ENCODE results near the gene CHRNB4.

CHRNB4 gene

DNA sequence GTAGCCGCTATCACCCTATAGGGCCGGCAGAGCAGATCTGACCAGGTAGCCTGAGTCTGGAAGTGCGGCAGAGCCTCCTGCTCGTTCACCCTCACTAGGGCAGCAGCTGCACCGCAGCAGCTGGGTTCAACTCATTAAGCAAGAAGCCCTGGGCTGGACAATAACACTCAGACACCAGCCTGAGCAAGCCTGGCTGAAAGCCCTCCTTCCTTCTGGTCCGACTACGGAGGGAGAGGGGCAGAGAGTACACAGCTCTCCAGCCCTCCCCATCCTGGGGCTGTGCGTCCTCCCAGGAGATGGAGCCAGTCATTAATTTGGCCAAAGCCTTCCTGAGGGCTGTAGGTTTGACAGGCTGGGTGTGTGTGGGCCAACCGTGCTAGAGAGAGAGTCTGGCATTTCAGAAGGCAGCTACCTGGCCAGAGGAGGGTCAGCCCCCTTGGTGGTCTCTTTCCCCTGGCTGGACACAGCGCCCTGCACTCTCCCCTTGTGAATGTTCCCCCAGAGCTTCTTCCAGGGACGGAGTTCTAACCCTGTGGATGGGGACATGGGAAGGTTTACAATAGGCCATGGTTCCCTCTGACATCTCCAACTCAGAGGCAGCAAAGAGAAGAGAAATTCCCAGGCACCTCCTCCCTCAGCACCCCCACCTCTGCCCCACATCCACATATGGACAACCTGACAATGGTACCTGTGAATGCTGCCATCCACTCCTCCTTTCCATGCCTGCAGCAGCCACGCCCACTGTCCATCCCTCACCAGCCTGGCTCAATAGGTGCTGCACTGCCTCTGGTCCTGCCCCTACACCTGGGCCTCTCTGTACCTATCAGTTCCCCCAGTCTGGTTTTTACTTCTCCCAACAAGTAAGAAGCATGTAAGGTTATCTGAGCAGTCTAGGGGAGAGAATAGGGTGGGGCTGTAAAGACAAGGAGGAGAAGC, 6.5 kb downstream of the CHRNB4 start:
- DNase-seq (ENCODE audit: low read depth, low spot score), result no peak

DNA sequence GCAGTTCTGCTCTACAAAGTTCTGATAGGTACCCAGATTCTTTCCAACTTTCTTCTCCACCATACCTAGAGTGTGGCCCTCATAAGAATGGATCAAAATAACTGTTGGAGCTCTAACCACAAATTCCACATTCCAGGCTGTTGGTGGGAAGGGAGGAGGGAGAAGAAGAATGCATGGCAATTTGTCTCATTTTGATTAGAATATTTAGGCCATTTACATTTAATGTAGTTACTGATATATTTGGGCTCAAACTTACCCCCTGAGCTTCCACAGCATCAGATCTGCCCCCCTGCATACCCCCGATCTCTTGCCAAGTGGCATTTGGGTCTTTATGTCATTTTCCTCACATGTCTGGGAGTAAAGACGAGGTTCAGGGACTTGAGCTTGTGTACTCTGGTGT, 7.7 kb downstream of the CHRNB4 start:
- DNase-seq (ENCODE audit: low read depth, low spot score), result no peak

DNA sequence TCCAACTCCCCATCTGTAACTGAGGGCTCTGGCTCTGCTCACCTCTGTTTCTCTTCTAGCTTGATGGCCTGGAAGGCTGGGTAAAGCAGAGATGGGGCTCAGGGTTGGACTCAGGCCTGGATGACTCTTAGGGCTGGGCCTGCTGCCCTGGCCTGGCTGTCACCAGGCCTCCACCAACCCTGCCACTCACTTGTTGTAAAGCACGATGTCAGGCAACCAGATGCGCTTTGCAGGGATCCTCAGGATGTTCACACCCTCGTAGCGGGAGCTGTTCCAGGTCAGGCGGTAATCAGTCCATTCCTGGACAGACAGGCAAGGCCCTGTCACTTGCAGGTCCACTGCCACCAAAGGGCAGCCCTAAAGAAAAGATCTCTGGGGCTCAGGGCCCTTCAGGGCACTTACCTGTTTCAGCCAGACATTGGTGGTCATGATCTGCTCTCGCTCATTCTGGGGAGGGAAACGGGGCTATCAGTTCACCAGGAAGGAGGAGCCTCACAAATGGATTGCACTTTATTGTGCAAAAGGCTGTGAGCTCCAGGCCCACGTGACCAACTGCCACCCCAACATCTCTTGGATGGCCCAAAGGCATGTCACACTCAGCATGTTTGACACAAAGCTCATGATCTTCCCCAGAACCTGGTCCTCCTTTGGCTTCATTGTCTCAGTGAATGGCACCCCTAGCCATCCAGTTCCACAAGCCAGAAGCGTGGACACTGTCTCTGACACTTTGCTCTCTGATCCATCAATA, 9.9 kb downstream of the CHRNB4 start:
- DNase-seq (ENCODE audit: low read depth, low spot score), result no peak

DNA sequence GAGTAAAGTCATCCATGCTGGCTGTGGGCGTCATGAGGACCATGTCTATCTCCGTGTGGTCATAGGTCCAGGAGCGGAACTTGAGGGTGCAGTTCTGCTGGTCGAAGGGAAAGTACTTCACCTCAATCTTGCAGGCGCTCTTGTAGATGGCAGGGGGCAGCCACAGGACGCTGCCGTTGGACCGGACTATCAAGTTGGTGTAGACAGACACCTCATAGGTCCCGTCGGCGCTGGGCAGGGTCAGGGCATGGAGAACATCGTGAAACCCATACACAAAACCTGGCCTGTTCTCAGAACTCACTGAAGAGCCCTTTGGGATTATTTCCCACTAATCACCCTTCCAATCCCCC, 11.3 kb downstream of the CHRNB4 start:
- no peak for DNase-seq (ENCODE audit: low read depth, low spot score)

DNA sequence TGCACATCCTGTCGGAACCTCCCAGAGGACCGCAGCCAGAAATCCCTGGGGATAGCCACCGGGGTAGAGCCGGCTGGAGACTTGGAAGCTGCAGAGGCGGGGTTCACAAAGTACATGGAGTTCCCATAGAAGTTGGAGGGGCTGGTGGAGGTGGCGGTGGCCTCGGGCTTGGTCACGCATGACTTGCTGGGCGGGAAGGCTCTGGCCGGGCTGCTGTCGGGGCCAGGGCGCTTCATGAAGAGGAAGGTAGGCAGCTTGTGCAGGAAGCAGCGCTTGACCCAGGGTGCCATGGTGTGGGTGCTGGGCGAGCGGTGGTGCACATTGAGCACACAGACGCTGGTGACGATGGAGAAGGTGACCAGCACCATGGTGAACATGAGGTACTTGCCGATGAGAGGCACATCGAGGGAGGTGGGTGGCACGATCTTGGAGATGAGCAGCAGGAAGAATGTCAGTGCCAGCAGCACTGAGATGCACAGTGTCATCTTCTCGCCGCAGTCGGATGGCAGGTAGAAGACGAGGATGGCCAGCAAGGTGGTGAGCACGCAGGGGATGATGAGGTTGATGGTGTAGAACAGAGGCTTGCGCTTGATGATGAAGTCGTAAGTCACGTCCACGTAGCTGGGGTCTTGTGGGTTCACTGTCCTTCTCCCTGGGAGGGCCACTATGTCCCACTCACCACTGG, 11.8 kb downstream of the CHRNB4 start:
- DNase-seq (ENCODE audit: low read depth, low spot score), result no peak

DNA sequence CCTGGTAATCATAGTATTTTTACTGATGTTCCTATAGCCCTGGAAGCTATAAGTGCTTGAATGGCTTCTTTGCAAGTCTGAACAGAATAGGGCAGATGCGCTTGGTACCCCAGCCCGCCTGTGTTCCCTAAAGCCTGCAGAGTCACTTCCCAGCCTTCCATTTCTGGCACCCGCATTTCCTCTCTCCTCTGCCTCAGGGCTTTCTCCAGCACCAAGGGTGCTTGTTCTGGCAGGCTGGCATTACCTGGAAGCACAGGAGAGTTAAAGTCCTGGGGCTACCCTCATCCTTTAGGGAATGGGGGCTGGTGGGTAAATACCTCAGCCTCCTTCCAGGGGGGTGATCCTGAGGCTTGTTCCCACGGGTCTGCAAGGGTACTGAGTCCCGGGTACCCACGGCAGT, 12.8 kb downstream of the CHRNB4 start:
- DNase-seq (ENCODE audit: low read depth, low spot score), result no peak

DNA sequence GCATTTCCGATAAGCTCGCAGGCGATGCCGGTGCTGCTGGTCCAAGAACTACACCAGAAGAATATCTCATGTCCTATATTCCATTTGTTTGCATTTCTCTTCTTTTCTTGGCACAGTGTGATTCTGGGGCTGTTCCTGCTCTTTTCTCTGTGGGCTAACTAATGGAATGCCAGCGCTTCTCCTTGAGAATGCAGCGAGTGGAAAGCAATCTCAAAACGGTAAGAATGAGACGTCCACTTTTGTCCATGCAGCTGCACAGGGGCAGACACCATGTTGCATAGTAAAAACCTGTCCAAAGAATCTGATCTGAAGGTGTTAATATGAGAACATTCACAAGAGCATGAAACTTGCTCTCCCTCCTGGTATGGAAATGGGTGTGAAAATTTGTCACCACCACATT, 13.7 kb downstream of the CHRNB4 start:
- DNase-seq (ENCODE audit: low read depth, low spot score), result no peak

DNA sequence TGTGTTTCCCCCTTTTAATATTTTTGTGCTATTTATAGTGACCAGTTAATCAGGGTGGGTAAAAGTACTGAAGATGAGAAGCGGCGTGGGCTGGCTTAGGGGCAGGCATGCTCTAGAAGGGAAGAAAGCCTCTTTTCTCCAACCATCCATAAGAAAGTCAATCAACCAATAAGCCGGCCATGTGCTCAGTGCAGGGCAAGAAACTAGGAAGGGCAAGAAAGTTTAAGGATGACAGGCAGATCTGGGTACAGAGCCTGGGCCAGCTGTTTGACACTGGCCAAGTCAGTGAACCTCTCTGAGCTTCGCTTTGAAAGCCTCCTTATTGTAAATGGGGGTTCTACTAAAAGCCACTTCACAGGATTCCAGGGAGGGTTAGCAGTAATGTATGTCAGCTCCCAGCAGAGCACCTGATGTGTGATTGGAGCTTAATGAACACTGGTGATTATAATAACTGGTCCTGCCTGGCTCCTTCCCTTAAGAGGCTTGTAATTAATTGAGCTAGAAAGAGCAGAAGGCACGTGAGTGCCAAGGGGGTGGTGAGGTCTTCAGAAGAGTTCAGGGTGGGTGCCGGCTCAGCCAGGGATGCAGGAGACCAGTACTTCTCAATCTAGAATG, 14.5 kb downstream of the CHRNB4 start:
- no peak for DNase-seq (ENCODE audit: low read depth, low spot score)

DNA sequence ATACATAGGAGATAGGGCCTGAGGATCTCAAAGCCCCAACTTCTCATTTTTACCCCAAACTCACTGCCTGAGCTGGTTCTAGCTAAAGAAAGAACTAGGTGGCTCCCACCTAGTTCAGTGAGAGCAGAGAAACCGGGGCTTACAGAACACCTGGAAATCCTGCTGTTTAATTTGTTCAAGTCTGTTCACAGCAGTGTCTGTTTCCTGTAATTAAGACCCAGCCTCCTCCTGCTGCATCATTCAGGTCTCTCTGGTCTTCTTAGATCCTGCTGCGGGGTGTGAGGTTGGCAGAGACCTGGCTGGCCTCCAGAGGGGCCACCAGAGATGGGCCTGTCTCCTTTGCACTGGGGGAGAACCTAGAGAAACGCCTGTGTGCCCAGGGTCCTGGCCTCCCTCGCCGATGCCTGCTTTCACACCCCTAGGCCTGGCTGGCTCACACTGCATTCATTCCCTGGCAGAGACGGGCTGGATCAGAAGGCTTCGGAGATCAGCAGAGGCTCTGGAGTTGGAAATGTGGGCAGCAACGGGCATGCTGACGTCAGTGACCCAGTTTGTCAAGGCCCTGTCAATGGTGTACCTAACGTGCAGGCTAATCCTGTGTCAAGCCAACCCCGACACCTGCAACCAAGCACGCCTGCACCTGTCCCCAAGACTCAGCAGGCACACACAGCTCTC, 15.3 kb downstream of the CHRNB4 start:
- DNase-seq (ENCODE audit: low read depth, low spot score), result no peak

DNA sequence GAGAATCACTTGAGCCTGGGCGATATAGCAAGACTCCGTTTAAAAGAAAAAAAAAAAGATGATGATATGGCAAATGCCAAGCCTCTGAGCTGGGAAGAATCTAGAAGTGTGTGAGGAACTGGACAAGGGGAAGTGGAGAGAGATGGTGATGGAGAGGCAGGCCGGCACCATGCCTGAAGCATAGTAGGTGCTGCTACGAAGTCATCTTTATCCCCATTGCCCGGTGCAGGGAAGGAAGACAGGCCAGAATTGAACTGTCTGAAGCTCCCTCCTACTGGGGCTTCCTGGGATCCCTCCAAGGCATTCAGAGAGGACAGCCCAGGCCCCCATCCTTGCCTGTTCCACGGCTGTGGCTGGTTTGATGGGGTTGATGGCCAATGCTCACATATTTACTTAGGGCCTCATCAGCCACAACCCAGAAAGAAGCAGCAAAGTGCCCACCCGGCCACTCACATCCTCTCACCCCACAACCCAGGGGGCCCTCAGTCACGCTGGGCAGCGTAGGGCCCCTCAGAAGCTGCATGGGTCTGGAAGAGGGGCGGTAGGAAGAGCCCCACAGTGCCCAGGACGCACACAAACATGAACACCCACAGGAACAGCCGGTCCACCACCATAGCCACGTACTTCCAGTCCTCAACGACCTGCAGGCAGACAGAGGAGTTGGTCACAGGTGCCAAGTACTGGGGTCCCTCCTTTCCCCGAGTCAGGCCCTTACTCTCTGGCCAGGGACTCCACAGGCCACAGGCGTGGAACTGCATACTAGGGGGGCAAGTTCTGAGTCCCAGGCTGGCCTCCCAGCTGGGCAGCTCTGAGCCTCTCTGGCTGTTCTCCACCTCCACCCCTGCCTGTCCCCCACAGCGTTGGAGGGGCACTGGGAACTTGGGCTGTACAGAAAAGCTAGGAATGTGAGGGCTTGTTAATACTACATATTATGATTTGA, 16.1 kb downstream of the CHRNB4 start:
- no peak for DNase-seq (ENCODE audit: low read depth, low spot score)

DNA sequence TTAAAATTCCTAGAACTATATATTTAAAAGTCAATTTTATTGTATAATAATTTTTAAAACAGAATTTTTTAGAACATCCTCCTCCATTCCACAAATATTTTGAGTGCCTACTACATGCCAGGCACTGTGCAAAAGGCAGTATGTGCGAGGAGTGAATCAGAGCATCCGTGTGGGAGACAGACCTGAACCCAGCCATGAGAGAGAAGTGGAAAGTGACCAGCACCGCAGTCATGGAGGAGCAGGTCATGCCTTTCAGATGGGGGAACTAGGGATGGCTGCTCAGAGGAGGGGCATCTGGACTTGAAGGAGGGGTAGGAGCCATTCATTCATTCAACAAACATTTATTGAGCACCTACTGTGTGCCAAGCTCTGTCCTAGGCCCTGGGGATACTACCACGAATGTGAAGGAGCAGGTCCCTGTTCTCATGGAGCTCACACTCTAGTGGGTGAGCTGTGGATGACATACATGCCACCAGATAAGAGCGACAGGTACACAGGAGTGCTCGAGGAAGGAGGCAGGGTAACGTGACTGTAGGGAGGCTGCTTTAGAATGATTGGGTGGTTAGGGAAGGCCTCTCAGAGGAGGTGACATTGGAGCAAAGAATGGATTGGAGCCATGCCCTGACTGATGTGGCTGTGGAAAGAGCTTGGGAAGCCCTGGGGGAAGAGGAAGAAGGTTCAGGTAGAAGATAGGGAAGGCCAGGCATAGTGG, 17.1 kb downstream of the CHRNB4 start:
- no peak for DNase-seq (ENCODE audit: low read depth, low spot score)

DNA sequence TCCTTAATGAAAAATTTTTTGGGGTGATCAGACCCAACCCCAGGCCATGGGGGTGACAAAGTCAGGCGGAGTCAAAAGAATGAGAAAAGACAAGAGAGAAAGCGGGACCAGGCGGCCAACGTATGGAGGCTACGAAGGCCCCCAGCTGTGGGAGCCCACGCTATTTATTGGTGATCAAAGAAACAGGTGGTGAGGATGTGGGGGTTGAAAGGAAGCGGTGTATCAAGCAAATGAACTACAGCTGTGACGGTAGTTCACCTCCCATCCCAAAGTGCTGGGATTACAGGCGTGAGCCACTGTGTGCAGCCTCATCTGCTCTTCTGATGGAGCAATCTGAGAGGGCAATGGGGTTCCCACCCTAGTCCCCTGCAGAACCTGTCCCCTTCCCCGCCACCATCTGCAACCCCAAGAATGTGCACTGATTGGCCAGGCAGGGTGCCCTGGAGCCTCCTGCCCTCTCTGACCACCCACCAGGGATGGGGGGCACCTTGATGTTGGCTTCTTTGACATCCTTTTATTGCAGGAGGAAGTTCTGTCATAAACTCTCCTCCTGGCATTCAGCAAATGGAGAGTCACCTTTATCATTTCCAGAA, 19.1 kb downstream of the CHRNB4 start:
- no peak for DNase-seq (ENCODE audit: low read depth, low spot score)

DNA sequence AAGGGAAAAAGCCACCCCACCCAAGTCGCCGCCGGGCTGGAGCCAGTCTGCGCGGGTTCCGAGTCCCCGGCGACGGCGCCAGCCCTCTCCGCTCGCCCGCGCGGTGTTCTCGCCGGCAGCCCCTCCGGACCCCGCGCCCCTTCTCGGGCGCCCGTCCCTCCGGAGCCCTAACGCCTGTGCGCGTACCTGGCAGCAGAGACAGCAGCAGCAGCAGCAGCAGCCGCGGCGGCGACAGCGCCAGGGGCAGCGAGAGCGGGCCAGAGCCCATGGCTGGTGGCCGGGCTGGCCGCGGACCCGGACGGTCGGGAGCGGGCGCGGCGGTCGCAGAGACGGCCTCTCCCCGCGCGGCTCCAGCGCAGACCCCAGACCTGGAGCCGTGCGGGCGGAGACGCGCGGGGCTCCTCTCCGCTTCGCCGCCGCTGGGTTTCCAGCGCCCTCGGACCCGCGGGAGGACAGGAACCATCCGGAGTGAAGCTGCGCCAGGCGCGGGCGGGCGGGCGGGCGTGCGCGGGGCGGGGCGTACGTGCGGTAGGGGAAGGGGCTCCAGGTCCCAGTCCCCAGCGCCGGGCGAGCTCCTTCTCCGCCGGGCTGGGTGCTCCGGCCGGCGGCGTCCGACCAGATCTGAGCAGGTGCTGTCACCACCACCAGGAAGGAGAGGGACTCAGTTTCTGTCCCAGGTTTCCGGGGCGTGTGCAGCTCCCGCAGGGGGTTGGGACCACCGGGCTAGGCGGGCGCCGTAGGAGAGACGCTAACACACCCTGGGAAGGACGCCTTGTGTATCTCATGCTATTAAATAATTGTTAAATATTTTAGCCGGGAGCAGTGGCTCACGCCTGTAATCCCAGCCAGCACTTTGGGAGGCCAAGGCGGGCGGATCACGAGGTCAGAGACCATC, 20.2 kb downstream of the CHRNB4 start, which contains the start of gene CHRNA3:
Gene CHRNA3, minus strand, starts transcription at position 470 of the 895 bp plus-strand sequence. Its CDS starts 202 bp downstream, at position 268.
- no peak for DNase-seq (ENCODE audit: low read depth, low spot score)

DNA sequence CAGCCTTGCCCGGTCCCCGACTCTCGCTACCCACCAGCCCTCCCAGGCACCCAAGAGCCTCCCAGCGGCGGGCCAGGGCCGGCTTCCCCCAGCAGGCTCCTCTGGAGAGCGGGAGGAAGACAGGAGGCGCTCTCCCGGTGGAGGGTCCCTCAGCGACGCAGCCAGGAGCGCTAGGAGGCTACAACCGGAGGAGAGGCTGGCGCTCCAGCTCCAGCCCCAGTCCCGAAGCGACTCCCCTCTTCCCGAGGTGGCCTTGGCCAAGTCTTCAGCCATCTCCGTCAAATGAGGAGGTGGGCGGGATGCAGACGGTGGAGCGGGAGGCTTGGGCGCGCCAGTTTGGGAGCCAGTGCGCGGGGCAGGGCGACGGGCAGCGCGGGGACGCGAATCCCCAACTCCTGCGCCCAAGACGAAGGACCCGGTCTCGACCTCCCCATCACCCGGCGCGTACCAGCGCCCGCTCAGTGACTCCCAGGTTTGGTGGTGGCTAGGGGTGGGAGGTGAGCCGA, 20.9 kb downstream of the CHRNB4 start:
- DNase-seq (ENCODE audit: low read depth, low spot score), result no peak

DNA sequence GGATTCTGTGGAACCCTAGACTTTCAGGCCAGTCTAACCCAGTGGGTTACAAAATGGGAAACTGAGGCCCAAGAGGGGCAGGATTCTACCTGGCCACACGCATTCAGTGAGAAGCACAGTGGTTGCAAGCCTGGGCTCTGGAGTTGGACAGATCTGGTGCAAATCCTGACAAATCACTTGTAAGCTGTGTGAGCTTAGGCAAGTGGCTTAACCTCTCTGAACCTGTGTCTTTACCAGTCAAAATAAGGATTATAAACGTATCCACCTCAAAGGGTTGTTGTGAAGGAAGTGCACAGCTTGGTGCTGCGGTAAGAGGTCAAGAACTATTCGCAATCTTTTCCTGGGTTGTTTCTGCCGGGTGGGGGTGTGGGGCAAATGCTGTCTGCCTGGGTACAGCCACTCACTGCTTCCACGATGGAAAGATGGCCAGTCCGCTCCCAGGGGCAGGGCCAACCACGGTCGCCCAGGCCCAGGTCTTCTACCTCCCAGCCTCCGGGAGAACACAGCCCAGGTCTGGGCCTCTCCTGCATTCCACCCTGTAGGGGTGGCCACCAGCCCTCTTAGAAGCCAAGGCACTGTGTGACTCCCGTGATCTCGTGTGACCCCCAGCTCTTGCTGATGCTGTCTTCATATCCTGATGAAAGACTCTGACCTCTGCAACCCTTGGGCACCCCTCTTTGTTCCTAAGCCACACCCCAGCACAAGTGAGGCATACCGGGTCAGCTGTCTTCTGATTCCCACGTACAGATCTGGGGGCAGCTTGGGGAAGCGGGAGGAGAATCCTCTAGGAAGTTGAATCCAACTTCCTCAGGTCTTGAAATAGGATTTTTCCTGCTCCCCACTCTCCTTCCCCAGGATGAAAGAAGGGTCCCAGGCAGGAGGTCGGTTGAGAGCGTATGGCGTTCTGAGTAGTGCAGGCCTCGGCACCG, 21.7 kb downstream of the CHRNB4 start:
- DNase-seq (ENCODE audit: low read depth, low spot score), result no peak

DNA sequence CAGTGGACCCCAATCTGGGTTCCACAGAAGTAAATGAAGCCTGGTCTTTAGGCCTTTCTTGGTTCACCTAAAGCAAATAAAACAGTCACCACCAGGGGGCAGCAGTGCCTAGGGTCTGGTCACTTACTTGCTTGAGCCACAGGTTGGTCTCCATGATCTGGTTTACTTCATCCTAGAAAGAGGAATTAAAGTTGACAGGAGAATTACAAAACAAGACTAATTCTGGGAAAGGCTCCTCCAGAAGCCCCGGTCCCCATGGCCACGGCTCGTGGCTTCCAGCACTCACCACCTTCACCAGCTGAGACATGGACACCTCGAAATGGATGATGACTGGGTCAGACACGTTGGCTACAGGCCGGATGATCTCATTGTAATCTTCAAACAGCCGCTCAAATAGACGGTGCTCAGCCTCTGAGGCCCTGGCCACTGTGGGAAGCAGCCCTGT, 22.5 kb downstream of the CHRNB4 start:
- peak; percentile 73 for DNase-seq (ENCODE audit: low read depth, low spot score)

DNA sequence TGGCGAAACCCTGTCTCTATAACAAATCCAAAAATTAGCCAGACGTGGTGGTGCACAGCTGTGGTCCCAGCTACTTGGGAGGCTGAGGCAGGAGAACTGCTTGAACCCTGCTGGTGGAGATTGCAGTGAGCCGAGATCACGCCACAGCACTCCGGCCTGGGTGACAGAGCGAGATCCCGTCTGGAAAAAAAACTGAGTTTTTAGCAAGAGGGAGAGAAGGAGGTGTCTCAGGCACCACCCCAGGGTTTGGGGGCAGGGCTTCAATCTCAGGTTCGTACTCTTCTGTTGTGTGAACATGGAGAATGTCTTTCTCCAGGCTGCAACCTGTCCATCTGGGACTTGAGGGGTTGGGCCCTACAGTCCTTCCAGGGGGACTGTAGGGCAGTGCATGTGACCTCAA, 22.9 kb downstream of the CHRNB4 start:
- no peak for DNase-seq (ENCODE audit: low read depth, low spot score)

Data from activated CD4-positive, CD25-positive, alpha-beta regulatory T cell treated with anti-CD3 and anti-CD28 coated beads, Interleukin-2, amount 50 U/mL, for 16 hours (primary cell).